ENCODE data around the gene PRR16. TPM values are rescaled to one million over a fixed set of nuclear protein-coding genes. Genes with fewer than 3 reads are reported as not detected.

Gene PRR16
- total RNA-seq, 2 donors from 2014 or later, result 1.2 to 1.4 TPM

- TF ChIP-seq CTCF (IDR thresholded peaks at IDR 0.05), result no peak
Measured at GRCh38 chr5:120435129-120435528, 29.0 kb upstream of the PRR16 start.

GRCh38 chr5:120436996-120437395, 27.1 kb upstream of the PRR16 start:
- no peaks in the 10 kb centered on the region for H3K36me3 ChIP-seq
- no peaks in the 10 kb centered on the region for H3K4me1 ChIP-seq
- H3K27me3 ChIP-seq, result no peaks in the 10 kb centered on the region
- no peak for TF ChIP-seq CTCF (IDR thresholded peaks at IDR 0.05)
- no peaks in the 10 kb centered on the region for H3K9me3 ChIP-seq
- no peak overlapping the region for H3K9ac ChIP-seq (ENCODE audit: low read depth in 2 of 2, low read length in 2 of 2)
- no peak overlapping the region for H3K4me3 ChIP-seq
- H3K27ac ChIP-seq, result no peak overlapping the region
- DNase-seq, result no peak
- intact Hi-C loops (cut with DNase I), result no loop called here

More at GRCh38 chr5:120435129-120435528, 29.0 kb upstream of the PRR16 start:
- no peak overlapping the region for H3K9ac ChIP-seq (ENCODE audit: low read depth in 2 of 2, low read length in 2 of 2)
- H3K36me3 ChIP-seq, result no peaks in the 10 kb centered on the region
- no peak overlapping the region for H3K27ac ChIP-seq
- no peak overlapping the region for H3K4me3 ChIP-seq
- no peaks in the 10 kb centered on the region for H3K9me3 ChIP-seq
- no peaks in the 10 kb centered on the region for H3K27me3 ChIP-seq
- intact Hi-C loops (cut with DNase I), result no loop called here
- H3K4me1 ChIP-seq, result no peaks in the 10 kb centered on the region
- no peak for DNase-seq

GRCh38 chr5:120442694-120443093, 21.4 kb upstream of the PRR16 start:
- Histone ChIP-seq H3K27ac (no peak overlapping the region), H3K4me3 (no peak overlapping the region), H3K9ac (ENCODE audit: low read depth in 2 of 2, low read length in 2 of 2) (no peak overlapping the region), H3K9me3 (no peaks in the 10 kb centered on the region), H3K4me1 (no peaks in the 10 kb centered on the region), H3K36me3 (no peaks in the 10 kb centered on the region), H3K27me3 (no peaks in the 10 kb centered on the region)
- no peak for TF ChIP-seq CTCF (IDR thresholded peaks at IDR 0.05)
- no peak for DNase-seq
- intact Hi-C loops (cut with DNase I), result no loop called here

GRCh38 chr5:120443607-120444006, 20.5 kb upstream of the PRR16 start:
- H3K36me3 ChIP-seq, result no peaks in the 10 kb centered on the region
- H3K27me3 ChIP-seq, result no peaks in the 10 kb centered on the region
- no peak overlapping the region for H3K4me3 ChIP-seq
- H3K27ac ChIP-seq, result no peak overlapping the region
- no peak for DNase-seq
- no peak for TF ChIP-seq CTCF (IDR thresholded peaks at IDR 0.05)
- intact Hi-C loops (cut with DNase I), result no loop called here
- no peak overlapping the region for H3K9ac ChIP-seq (ENCODE audit: low read depth in 2 of 2, low read length in 2 of 2)
- H3K4me1 ChIP-seq, result no peaks in the 10 kb centered on the region
- H3K9me3 ChIP-seq, result no peaks in the 10 kb centered on the region

DNA sequence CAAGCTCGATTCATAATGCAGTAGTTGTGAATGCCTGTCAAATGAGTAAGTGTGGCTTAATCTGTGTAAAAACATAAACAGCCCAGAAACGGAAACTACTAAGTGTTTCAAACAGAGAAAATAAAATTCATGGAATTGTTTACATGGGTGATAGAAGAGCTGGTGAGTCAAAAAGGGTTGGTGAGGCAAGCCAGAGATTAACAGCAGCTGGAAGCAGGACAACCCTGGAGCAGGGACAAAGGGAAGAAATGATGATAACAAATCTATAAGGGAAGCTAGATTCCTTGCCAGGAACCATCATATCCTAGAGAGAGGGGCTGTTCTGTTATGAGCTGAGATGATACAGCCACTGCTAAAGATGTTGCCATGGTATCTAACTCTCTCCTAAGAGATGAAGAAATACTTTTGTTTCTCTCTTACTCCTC, 18.0 kb upstream of the PRR16 start:
- no peak overlapping the region for H3K9ac ChIP-seq (ENCODE audit: low read depth in 2 of 2, low read length in 2 of 2)
- intact Hi-C loops (cut with DNase I), result no loop called here
- no peaks in the 10 kb centered on the region for H3K36me3 ChIP-seq
- no peaks in the 10 kb centered on the region for H3K27me3 ChIP-seq
- H3K4me1 ChIP-seq, result no peaks in the 10 kb centered on the region
- no peak overlapping the region for H3K27ac ChIP-seq
- DNase-seq, result no peak
- H3K9me3 ChIP-seq, result no peaks in the 10 kb centered on the region
- H3K4me3 ChIP-seq, result no peak overlapping the region
- TF ChIP-seq CTCF (IDR thresholded peaks at IDR 0.05), result no peak

GRCh38 chr5:120446901-120447300, 17.2 kb upstream of the PRR16 start:
- DNase-seq, result no peak
- Histone ChIP-seq H3K27me3 (no peaks in the 10 kb centered on the region), H3K4me3 (no peak overlapping the region), H3K27ac (no peak overlapping the region), H3K4me1 (no peaks in the 10 kb centered on the region), H3K9ac (ENCODE audit: low read depth in 2 of 2, low read length in 2 of 2) (no peak overlapping the region), H3K36me3 (no peaks in the 10 kb centered on the region), H3K9me3 (no peaks in the 10 kb centered on the region)
- intact Hi-C loops (cut with DNase I), result no loop called here
- no peak for TF ChIP-seq CTCF (IDR thresholded peaks at IDR 0.05)

Data from colonic mucosa (tissue), 4 donors.